ENCODE data around the gene MYF6.
"Not testable (repeated sequence)": the region's sequence is repeated elsewhere in the genome, so short reads cannot be mapped to it uniquely, and the experiment has no call there.

Gene MYF6

GRCh38 chr12:80707126-80707829, at the start of gene MYF6:
MYF6 (plus strand) TSS chr12:80707634; CDS start chr12:80707720, 86 bp downstream.
- H3K4me1 Mint-ChIP-seq (ENCODE audit: low read depth), result peaks cover 6% of the 10 kb centered on the region
- H3K36me3 Mint-ChIP-seq (ENCODE audit: low read depth), result no peaks in the 10 kb centered on the region
- H3K27me3 Mint-ChIP-seq (ENCODE audit: low read depth), result peaks cover 53% of the 10 kb centered on the region
- no peaks in the 10 kb centered on the region for H3K9me3 Mint-ChIP-seq
- no peak for DNase-seq (ENCODE audit: low spot score)
- H3K27ac Mint-ChIP-seq, result no peak within 1 kb of the TSS
- no peak within 1 kb of the TSS for H3K4me3 Mint-ChIP-seq

- Mint-ChIP-seq H3K27me3 (ENCODE audit: low read depth) (no peaks in the 10 kb centered on the region), H3K27ac (no peak overlapping the region), H3K36me3 (ENCODE audit: low read depth) (no peaks in the 10 kb centered on the region), H3K4me1 (ENCODE audit: low read depth) (no peaks in the 10 kb centered on the region), H3K4me3 (no peak overlapping the region), H3K9me3 (no peaks in the 10 kb centered on the region)
- no peak for DNase-seq (ENCODE audit: low spot score)
These were observed 47.8 kb upstream of the MYF6 start for GRCh38 chr12:80659512-80660063.

- Mint-ChIP-seq H3K27ac (no peak overlapping the region), H3K36me3 (ENCODE audit: low read depth) (no peaks in the 10 kb centered on the region), H3K27me3 (ENCODE audit: low read depth) (no peaks in the 10 kb centered on the region), H3K4me1 (ENCODE audit: low read depth) (no peaks in the 10 kb centered on the region), H3K9me3 (no peaks in the 10 kb centered on the region), H3K4me3 (no peak overlapping the region)
- DNase-seq (ENCODE audit: low spot score), result no peak
These were observed 44.8 kb upstream of the MYF6 start for GRCh38 chr12:80662586-80662985.

GRCh38 chr12:80670214-80670613, 37.2 kb upstream of the MYF6 start:
- no peak overlapping the region for H3K4me3 Mint-ChIP-seq

GRCh38 chr12:80676042-80676636, 31.3 kb upstream of the MYF6 start:
- not testable (repeated sequence) for H3K9me3 Mint-ChIP-seq; H3K4me3 Mint-ChIP-seq; H3K27me3 Mint-ChIP-seq (ENCODE audit: low read depth); DNase-seq (ENCODE audit: low spot score); H3K4me1 Mint-ChIP-seq (ENCODE audit: low read depth); H3K36me3 Mint-ChIP-seq (ENCODE audit: low read depth); H3K27ac Mint-ChIP-seq

More at GRCh38 chr12:80670214-80670613, 37.2 kb upstream of the MYF6 start:
- Mint-ChIP-seq H3K36me3 (ENCODE audit: low read depth) (no peaks in the 10 kb centered on the region), H3K27me3 (ENCODE audit: low read depth) (no peaks in the 10 kb centered on the region), H3K27ac (no peak overlapping the region), H3K4me1 (ENCODE audit: low read depth) (no peaks in the 10 kb centered on the region), H3K9me3 (no peaks in the 10 kb centered on the region)
- no peak for DNase-seq (ENCODE audit: low spot score)

- no peak overlapping the region for H3K4me3 Mint-ChIP-seq
- no peaks in the 10 kb centered on the region for H3K27me3 Mint-ChIP-seq (ENCODE audit: low read depth)
- H3K9me3 Mint-ChIP-seq, result no peaks in the 10 kb centered on the region
- DNase-seq (ENCODE audit: low spot score), result no peak
- H3K4me1 Mint-ChIP-seq (ENCODE audit: low read depth), result no peaks in the 10 kb centered on the region
- H3K27ac Mint-ChIP-seq, result no peak overlapping the region
- no peaks in the 10 kb centered on the region for H3K36me3 Mint-ChIP-seq (ENCODE audit: low read depth)
These were observed 30.6 kb upstream of the MYF6 start for GRCh38 chr12:80676856-80677255.

GRCh38 chr12:80677994-80678393, 29.4 kb upstream of the MYF6 start:
- no peaks in the 10 kb centered on the region for H3K27me3 Mint-ChIP-seq (ENCODE audit: low read depth)
- H3K27ac Mint-ChIP-seq, result no peak overlapping the region
- DNase-seq (ENCODE audit: low spot score), result no peak
- no peaks in the 10 kb centered on the region for H3K4me1 Mint-ChIP-seq (ENCODE audit: low read depth)
- no peaks in the 10 kb centered on the region for H3K36me3 Mint-ChIP-seq (ENCODE audit: low read depth)
- no peaks in the 10 kb centered on the region for H3K9me3 Mint-ChIP-seq
- H3K4me3 Mint-ChIP-seq, result no peak overlapping the region

- Mint-ChIP-seq H3K4me3 (no peak overlapping the region), H3K36me3 (ENCODE audit: low read depth) (no peaks in the 10 kb centered on the region), H3K4me1 (ENCODE audit: low read depth) (no peaks in the 10 kb centered on the region), H3K27me3 (ENCODE audit: low read depth) (no peaks in the 10 kb centered on the region), H3K27ac (no peak overlapping the region), H3K9me3 (no peaks in the 10 kb centered on the region)
- DNase-seq (ENCODE audit: low spot score), result no peak
These were observed 27.9 kb upstream of the MYF6 start for GRCh38 chr12:80679346-80680131.

- DNase-seq (ENCODE audit: low spot score), result no peak
- H3K9me3 Mint-ChIP-seq, result no peaks in the 10 kb centered on the region
- no peaks in the 10 kb centered on the region for H3K27me3 Mint-ChIP-seq (ENCODE audit: low read depth)
- no peaks in the 10 kb centered on the region for H3K4me1 Mint-ChIP-seq (ENCODE audit: low read depth)
- H3K4me3 Mint-ChIP-seq, result no peak overlapping the region
- H3K27ac Mint-ChIP-seq, result no peak overlapping the region
- H3K36me3 Mint-ChIP-seq (ENCODE audit: low read depth), result no peaks in the 10 kb centered on the region
These were observed 26.1 kb upstream of the MYF6 start for GRCh38 chr12:80681287-80681686.

- Mint-ChIP-seq H3K36me3 (ENCODE audit: low read depth) (no peaks in the 10 kb centered on the region), H3K4me1 (ENCODE audit: low read depth) (no peaks in the 10 kb centered on the region), H3K9me3 (no peaks in the 10 kb centered on the region), H3K27ac (no peak overlapping the region), H3K27me3 (ENCODE audit: low read depth) (no peaks in the 10 kb centered on the region), H3K4me3 (no peak overlapping the region)
- no peak for DNase-seq (ENCODE audit: low spot score)
These were observed 25.6 kb upstream of the MYF6 start for GRCh38 chr12:80681786-80682185.

- H3K27ac Mint-ChIP-seq, result no peak overlapping the region
- H3K36me3 Mint-ChIP-seq (ENCODE audit: low read depth), result no peaks in the 10 kb centered on the region
- no peak for DNase-seq (ENCODE audit: low spot score)
- no peaks in the 10 kb centered on the region for H3K4me1 Mint-ChIP-seq (ENCODE audit: low read depth)
- H3K27me3 Mint-ChIP-seq (ENCODE audit: low read depth), result no peaks in the 10 kb centered on the region
- H3K4me3 Mint-ChIP-seq, result no peak overlapping the region
- H3K9me3 Mint-ChIP-seq, result no peaks in the 10 kb centered on the region
These were observed 23.3 kb upstream of the MYF6 start for GRCh38 chr12:80684077-80684495.

GRCh38 chr12:80690090-80690489, 17.3 kb upstream of the MYF6 start:
- Mint-ChIP-seq H3K4me3 (no peak overlapping the region), H3K4me1 (ENCODE audit: low read depth) (no peaks in the 10 kb centered on the region), H3K27ac (no peak overlapping the region), H3K9me3 (no peaks in the 10 kb centered on the region), H3K27me3 (ENCODE audit: low read depth) (no peaks in the 10 kb centered on the region), H3K36me3 (ENCODE audit: low read depth) (no peaks in the 10 kb centered on the region)
- DNase-seq (ENCODE audit: low spot score), result no peak

GRCh38 chr12:80690513-80690912, 16.9 kb upstream of the MYF6 start:
- Mint-ChIP-seq H3K4me1 (ENCODE audit: low read depth) (no peaks in the 10 kb centered on the region), H3K27ac (no peak overlapping the region), H3K4me3 (no peak overlapping the region), H3K9me3 (no peaks in the 10 kb centered on the region), H3K36me3 (ENCODE audit: low read depth) (no peaks in the 10 kb centered on the region), H3K27me3 (ENCODE audit: low read depth) (no peaks in the 10 kb centered on the region)
- DNase-seq (ENCODE audit: low spot score), result no peak

- H3K27ac Mint-ChIP-seq, result no peak overlapping the region
- no peaks in the 10 kb centered on the region for H3K4me1 Mint-ChIP-seq (ENCODE audit: low read depth)
- H3K9me3 Mint-ChIP-seq, result no peaks in the 10 kb centered on the region
- H3K36me3 Mint-ChIP-seq (ENCODE audit: low read depth), result no peaks in the 10 kb centered on the region
- DNase-seq (ENCODE audit: low spot score), result no peak
- no peak overlapping the region for H3K4me3 Mint-ChIP-seq
- no peaks in the 10 kb centered on the region for H3K27me3 Mint-ChIP-seq (ENCODE audit: low read depth)
These were observed 15.3 kb upstream of the MYF6 start for GRCh38 chr12:80692114-80692513.
